Tibial nerve (tissue), 4 donors: ENCODE results near the gene TTLL4. TPM values are rescaled to one million over a fixed set of nuclear protein-coding genes. Genes with fewer than 3 reads are reported as not detected.
A peak's percentile ranks its signal among the peaks of the same experiment; 100 is the strongest.

ENCODE experiments used
- DNase-seq, 2 donors: peaks; one replicate each; pipeline ENCODE4 v3.0.0-alpha.2; 2019; ENCODE audit warnings: low spot score in 2 of 2
- H3K27ac ChIP-seq, 4 donors: fragments of 200-600 bp; sonication (generic) in 3 of 4; one replicate each; pipeline ENCODE4 v1.5.1; 2017 to 2019; ENCODE audit warnings: mild to moderate bottlenecking in 1 of 4
- H3K27me3 ChIP-seq, 2 donors: fragments of 200-600 bp; sonication (generic) in 1 of 2; one replicate each; pipeline versions ENCODE4 v1.5.1 to v1.6.0; 2017 to 2019
- H3K36me3 ChIP-seq, 3 donors: fragments of 200-600 bp; sonication (generic); one replicate each; pipeline ENCODE4 v1.5.1; 2018 to 2019
- H3K4me1 ChIP-seq, 4 donors: fragments of 200-600 bp; sonication (generic) in 3 of 4; one replicate each; pipeline ENCODE4 v1.5.1; 2017 to 2019
- H3K4me3 ChIP-seq, 4 donors: fragments of 200-600 bp; sonication (generic) in 3 of 4; one replicate each; pipeline ENCODE4 v1.5.1; 2017 to 2019; ENCODE audit warnings: mild to moderate bottlenecking in 1 of 4, moderate library complexity in 1 of 4
- H3K9me3 ChIP-seq, 4 donors: fragments of 200-600 bp; sonication (generic) in 3 of 4; one replicate each; pipeline ENCODE4 v1.5.1; 2017 to 2019
- CTCF ChIP-seq, 5 experiments: fragments of 200-600 bp in 3 of 5; fragments of 450-650 bp in 2 of 5; sonication (generic) in 3 of 5; IDR thresholded peaks; one replicate each; pipeline ENCODE4 v1.5.1; 2016 to 2019; ENCODE audit warnings: antibody characterized with exemption in 5 of 5, mild to moderate bottlenecking in 3 of 5, moderate library complexity in 2 of 5
- EP300 ChIP-seq, 2 donors: sonication (generic); formaldehyde crosslinking; IDR thresholded peaks; one replicate each; pipeline ENCODE4 v1.6.1; 2017; ENCODE audit warnings: antibody characterized with exemption in 2 of 2, mild to moderate bottlenecking in 1 of 2
- POLR2A ChIP-seq, 2 donors: fragments of 450-650 bp; IDR thresholded peaks; one replicate each; pipeline ENCODE4 v1.6.1; 2017; ENCODE audit warnings: antibody characterized with exemption in 2 of 2, mild to moderate bottlenecking in 2 of 2, moderate library complexity in 2 of 2
- WGBS, 2 donors: methylation state at CpG; one replicate each; pipeline ENCODE4 v1.1.5; 2018; 5-methylcytosine and 5-hydroxymethylcytosine counted together
- total RNA-seq, 4 donors: library from RNA; depleted of rRNA; stranded (reverse); fragments of >200 nt; gene quantifications; one replicate each; pipeline ENCODE4 v1.1.0, GENCODE V29; 2016

Gene TTLL4
- 10 to 100 TPM; 15.3 to 49.6 (median 38.4) TPM for total RNA-seq

DNA sequence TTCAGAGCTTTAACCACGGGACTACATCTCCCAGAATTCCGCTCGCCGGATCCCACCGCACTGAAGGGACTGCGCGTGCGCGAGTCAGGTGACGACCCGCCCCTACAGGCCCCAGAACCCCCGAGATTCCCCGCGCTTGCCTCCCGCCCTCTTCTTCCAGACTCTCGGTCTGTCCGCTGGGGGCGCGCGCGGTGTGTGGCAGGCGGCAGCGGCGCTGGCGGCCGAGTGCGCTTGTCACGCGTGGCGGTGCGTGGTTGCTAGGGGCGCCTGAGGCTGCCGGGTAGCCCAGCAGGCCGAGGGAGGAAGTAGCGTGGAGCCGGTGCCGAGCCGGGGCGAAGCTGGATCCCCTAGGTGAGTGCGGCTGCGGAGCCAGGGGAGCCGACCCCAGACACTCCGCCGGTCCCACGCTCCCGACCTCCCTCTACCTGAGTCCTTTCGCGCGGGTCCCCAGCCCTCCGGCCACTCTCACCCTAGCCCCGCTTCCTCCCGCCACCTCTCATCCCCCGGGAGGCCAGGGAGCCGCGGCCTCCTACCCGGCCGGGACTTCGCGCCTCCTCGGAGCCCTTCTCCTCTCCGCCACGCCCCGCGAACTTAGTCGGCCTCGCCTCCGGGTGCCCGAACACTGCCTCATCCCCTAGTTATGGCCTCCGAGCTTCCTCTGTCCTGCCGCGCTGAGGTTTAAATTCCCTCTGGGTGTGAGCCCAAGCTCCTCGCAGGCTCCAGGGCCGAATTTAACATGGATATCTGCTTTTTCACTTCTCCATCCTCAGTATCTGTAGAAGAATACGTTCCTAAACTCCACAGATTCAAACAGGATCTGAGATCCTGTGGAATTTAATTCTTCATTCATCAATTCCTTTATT is at the start of gene TTLL4:
Gene TTLL4 (plus strand): TSS at position 149 of the 863 bp plus-strand sequence. CDS start 26,842 bp downstream, outside the sequence.
- TF ChIP-seq POLR2A (IDR thresholded peaks at IDR 0.05), result peak; percentile 44 to 84
- TF ChIP-seq EP300 (IDR thresholded peaks at IDR 0.05), result peak; percentile 88 to 98
- peak; percentile 90 to 99 (median 97) for TF ChIP-seq CTCF (IDR thresholded peaks at IDR 0.05)
- Histone ChIP-seq H3K36me3 (no peaks in the 10 kb centered on the region), H3K4me1 (peaks cover 0 to 48% (median 8%) of the 10 kb centered on the region in 4 donors), H3K9me3 (no peaks in the 10 kb centered on the region), H3K4me3 (peak within 1 kb of the TSS; percentile 79 to 97 (median 86)), H3K27ac (peak within 1 kb of the TSS; percentile 79 to 100 (median 94)), H3K27me3 (no peaks in the 10 kb centered on the region)
- WGBS, 2 donors, result 0% methylated on average over 47 to 50 of the region's 74 CpGs
- DNase-seq, result peak; percentile 97

DNA sequence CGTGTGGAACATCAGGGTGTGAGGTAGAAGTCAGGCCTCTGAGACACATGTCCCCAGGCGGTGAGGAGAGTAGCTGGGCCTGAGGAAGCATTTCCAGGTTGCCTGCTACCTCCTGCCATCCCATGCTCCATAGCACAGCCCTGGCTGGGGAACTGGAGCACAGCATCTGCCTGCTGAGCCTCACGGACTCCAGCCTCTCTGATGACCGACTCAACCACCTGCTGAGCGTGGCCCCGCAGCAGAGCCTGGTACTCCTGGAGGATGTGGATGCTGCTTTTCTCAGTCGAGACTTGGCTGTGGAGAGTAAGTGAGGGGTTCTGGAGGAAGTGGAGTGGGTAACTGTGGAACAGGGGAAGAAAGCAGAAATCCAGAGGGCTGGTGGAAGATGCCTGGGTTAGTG is 48.3 kb upstream of the TTLL4 start:
- Histone ChIP-seq H3K4me1 (peaks cover 0 to 26% (median 12%) of the 10 kb centered on the region in 4 donors), H3K27me3 (no peaks in the 10 kb centered on the region), H3K27ac (no peak overlapping the region), H3K36me3 (peaks cover 0 to 63% (median 7%) of the 10 kb centered on the region in 3 donors), H3K9me3 (no peaks in the 10 kb centered on the region), H3K4me3 (no peak overlapping the region)
- 78 to 81% methylated on average over 7 of the region's 7 CpGs for WGBS, 2 donors
- no peak for TF ChIP-seq CTCF (IDR thresholded peaks at IDR 0.05)
- DNase-seq, result no peak

DNA sequence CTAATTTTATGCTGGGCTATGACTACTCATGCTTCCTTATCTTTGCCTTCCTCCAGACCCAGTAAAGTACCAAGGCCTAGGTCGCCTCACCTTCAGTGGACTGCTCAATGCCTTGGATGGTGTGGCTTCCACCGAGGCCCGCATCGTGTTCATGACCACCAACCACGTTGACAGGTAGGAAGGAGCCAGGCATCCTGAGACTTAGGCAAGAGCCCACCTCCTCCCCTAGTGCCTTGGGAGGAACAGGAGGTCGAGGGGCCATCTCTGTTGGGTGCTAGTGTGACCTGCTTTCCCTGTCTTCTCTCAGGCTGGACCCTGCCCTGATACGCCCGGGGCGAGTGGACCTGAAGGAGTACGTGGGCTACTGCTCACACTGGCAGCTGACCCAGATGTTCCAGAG is 47.8 kb upstream of the TTLL4 start:
- no peak for DNase-seq
- no peak overlapping the region for H3K27ac ChIP-seq
- no peaks in the 10 kb centered on the region for H3K9me3 ChIP-seq
- H3K4me1 ChIP-seq, result peaks cover 0 to 21% (median 12%) of the 10 kb centered on the region in 4 donors
- TF ChIP-seq POLR2A (IDR thresholded peaks at IDR 0.05), result no peak
- no peak overlapping the region for H3K4me3 ChIP-seq
- H3K36me3 ChIP-seq, result peaks cover 0 to 63% (median 9%) of the 10 kb centered on the region in 3 donors
- H3K27me3 ChIP-seq, result no peaks in the 10 kb centered on the region
- WGBS, 2 donors, result 87 to 96% methylated on average over 6 to 10 of the region's 10 CpGs

GRCh38 chr2:218663901-218664300 is 46.7 kb upstream of the TTLL4 start:
- 89 to 93% methylated on average over 10 to 15 of the region's 15 CpGs for WGBS, 2 donors
- Histone ChIP-seq H3K27ac (no peak overlapping the region), H3K4me3 (no peak overlapping the region), H3K27me3 (no peaks in the 10 kb centered on the region), H3K36me3 (peaks cover 0 to 72% (median 10%) of the 10 kb centered on the region in 3 donors), H3K9me3 (no peaks in the 10 kb centered on the region), H3K4me1 (peaks cover 0 to 10% (median 4%) of the 10 kb centered on the region in 4 donors)
- DNase-seq, result no peak
- TF ChIP-seq POLR2A (IDR thresholded peaks at IDR 0.05), result no peak
- no peak for TF ChIP-seq CTCF (IDR thresholded peaks at IDR 0.05)

DNA sequence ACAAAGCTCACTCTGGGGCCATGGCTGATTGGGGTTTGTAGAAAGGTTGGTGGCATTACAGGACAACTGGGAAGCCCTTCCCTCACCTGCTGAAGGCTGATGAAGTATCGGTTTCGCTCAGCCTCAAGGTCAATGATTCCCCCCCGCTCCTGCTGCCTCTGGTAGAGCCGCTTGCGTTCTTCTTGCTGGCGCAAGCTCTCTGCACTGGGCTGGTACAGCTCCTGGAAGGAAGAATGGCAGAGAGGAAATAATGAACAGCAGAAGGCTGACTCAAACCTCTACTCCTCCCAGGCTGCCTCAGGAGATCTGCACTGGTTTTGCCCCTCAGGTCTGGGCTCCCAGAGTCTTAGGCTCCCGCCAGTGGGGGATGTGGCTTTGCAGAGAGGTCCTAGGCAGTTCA is 46.0 kb upstream of the TTLL4 start:
- DNase-seq, result no peak
- TF ChIP-seq POLR2A (IDR thresholded peaks at IDR 0.05) (no peak), EP300 (IDR thresholded peaks at IDR 0.05) (no peak), CTCF (IDR thresholded peaks at IDR 0.05) (no peak)
- 94 to 96% methylated on average over 7 of the region's 7 CpGs for WGBS, 2 donors
- Histone ChIP-seq H3K9me3 (no peaks in the 10 kb centered on the region), H3K36me3 (peaks cover 0 to 73% (median 10%) of the 10 kb centered on the region in 3 donors), H3K4me1 (peaks cover 0 to 12% (median 4%) of the 10 kb centered on the region in 4 donors), H3K4me3 (no peak overlapping the region), H3K27me3 (no peaks in the 10 kb centered on the region), H3K27ac (no peak overlapping the region)
